Activated CD4-positive, alpha-beta T cell treated with anti-CD3 and anti-CD28 coated beads for 1 hour (primary cell): ENCODE data around the gene PHACTR3.
"Not testable (repeated sequence)": the region's sequence is repeated elsewhere in the genome, so short reads cannot be mapped to it uniquely, and the experiment has no call there.

Experiments
- DNase-seq: peaks from one replicate; pipeline ENCODE4 v3.0.0-alpha.2; 2020

Gene PHACTR3

DNA sequence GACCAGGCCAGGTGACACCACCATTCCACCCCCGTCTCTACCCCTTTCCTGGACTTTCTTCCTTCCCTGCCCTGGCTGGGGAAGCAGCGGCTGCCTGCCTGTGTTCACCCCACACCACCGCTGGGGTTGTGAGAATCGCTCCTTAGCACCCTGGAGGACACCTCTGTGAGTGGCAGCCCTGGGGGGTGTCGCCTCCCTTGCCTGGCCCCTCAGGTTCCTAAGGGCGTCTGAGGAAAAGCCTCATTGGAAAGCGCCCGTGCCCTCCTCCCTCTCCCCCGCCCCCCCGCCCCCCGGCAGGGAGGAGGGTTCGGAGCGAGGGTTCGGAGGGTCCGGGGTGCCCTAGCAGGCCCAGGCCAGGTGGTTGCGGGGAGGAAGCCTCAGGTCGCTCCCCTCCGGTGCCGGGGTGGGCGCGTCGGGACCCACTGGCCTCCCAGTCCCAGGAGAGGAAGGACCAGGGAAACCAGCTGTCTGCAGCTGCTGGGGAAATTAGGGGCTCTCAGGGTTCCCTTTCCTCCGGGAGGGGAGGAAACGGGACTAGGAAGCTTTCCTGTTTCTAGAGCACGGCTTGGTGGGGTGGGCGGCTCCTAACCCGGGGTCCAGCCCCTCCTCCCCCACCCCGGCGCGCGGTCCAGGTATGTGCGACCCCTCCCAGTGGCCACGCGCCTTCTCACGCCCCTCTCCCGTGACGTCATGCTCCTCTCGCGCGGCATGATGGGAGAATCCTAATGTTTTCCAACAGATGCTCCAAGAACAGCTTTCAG, at the start of gene PHACTR3:
TSS of gene PHACTR3 (plus strand) at position 760 of the 761 bp plus-strand sequence. CDS start 475 bp downstream, outside the sequence.
- DNase-seq = no peak

DNA sequence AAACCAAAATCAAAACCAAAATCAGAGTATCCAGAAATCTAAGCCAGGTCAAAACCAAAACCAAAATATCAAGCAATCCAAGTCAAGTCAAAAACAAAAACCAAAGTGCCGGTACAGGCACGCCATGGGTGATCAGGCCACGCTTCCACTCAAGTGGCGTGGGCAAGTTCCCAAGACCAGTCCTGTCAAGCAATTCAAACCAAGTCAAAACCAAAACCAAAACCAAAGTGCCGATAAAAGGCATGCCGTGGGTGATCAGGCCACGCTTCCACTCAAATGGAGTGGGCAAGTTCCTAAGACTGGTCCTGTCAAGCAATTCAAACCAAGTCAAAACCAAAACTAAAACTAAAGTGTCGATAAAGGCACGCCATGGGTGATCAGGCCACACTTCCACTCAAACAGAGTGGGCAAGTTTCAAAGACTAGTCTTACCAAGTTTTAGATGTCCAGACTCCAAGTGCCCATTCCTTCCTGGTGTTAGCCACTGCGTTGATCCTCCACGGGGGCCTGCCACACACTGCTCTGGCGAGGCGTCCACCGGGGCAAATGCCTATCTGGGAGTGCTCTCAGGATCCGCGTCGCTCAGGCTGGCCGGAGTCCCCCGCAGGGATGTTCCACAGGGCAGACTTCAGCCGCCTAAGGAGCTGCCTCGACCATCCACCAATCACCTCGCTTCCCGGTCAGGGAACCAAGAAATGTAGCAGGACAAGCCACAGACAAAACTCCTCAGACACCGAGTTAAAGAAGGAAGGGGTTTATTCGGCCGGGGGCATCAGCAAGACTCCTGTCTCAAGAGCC, 46.4 kb upstream of the PHACTR3 start:
- not testable (repeated sequence) for DNase-seq

DNA sequence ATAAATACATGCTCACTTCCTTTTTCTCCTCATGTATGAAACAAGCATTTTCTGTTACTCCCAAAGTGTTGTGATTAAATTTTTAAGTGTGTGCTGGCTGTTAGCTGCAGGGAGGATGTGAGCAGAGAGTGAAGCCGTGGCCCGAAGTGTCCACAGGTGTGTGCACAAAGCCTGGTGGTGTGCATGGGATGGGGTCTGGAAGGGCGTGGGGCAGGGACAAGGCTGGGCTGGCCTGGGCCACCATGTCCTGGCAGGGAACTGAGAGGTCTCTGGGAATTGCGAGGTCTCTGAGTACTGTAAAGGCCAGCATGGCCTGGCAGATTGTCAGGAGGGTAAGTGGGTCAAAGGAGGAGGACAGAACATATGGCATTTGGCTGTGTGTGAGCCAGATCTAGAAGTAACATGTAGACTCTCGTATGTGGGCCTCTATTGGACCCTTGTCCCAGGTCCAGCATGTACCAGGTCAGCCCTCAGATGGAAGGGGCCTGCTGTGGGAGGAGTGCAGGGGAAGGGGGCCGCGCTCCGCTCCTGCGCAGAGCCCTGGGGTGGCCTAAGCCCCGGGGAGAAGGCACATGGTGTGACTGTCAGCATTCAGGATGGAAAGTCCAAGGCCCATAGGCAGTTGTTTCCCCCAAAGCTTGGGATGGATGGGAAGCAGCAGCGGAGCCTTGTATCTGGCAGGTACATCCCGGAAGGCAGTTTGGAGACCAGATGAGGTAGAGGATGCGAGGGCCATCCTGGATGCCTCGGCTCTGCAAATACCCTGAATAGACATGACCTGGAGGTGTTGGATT, 45.1 kb upstream of the PHACTR3 start:
- DNase-seq = no peak

GRCh38 chr20:59559863-59560262, 44.5 kb upstream of the PHACTR3 start:
- no peak for DNase-seq

GRCh38 chr20:59560588-59561227, 43.6 kb upstream of the PHACTR3 start:
- DNase-seq = no peak

GRCh38 chr20:59561228-59561605, 43.1 kb upstream of the PHACTR3 start:
- DNase-seq = no peak

DNA sequence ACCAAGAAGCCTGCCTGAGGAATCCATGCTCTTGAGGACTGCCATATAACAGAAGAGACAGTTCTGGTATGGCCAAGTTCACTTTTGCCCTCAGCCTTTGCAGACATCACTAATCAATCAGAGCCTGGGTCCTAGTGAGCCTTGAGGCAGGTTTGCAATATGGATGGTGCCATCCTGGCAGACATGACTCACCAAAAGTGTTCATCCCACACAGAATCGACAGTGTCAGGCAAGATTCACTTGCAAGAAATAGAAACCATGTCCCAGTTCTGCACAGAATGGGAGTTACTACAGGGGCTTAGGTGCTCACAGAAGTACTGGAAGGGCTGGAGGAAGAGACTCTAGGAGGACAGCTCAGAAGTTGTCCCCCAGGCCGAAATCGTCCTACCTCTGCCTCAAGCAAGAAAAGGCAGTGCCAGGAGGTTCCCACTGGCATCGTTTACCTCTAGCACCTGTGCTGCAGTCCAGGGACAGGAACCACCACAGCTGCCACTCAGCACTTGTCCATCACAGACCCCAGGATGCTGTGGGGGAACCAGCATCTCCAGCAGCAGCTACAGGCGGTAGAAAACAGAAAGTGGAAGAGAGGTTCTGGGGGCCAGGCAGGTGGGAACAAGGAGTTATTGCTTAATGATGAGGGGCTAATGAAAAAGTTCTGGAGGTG, 42.6 kb upstream of the PHACTR3 start:
- DNase-seq = no peak

DNA sequence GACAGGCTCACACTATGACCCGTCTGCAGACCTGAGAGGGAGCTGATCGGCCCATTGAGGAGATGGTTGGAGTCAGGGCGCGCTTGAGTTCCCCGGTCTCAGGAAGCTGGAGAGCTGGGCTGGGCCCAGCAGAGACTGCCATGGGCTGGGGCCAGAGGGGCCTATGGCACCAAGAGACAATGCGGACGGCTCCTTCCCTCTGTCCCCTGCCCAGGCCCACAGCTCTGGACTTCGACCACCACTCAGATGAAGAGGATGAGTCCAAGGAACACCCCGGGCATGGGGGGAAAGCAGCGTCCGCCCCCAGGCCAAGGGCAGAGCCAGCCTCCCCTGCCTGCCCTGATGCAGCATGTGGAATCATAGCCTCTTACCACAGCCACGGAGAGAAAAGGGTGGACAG, 40.2 kb upstream of the PHACTR3 start:
- no peak for DNase-seq

DNA sequence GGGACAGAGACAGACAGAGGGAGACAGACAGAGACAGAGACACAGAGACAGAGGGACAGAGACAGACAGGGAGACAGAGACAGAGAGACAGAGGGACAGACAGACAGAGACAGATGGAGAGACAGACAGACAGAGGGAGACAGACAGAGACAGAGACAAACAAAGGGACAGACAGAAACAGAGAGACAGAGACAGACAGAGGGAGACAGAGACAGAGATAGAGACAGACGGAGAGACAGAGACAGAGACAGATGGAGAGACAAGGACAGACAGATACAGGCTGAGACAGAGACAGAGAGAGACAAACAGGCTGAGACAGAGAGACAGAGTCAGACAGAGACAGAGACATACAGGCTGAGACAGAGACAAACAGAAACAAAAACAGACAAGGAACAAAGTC, 39.4 kb upstream of the PHACTR3 start:
- DNase-seq = no peak

DNA sequence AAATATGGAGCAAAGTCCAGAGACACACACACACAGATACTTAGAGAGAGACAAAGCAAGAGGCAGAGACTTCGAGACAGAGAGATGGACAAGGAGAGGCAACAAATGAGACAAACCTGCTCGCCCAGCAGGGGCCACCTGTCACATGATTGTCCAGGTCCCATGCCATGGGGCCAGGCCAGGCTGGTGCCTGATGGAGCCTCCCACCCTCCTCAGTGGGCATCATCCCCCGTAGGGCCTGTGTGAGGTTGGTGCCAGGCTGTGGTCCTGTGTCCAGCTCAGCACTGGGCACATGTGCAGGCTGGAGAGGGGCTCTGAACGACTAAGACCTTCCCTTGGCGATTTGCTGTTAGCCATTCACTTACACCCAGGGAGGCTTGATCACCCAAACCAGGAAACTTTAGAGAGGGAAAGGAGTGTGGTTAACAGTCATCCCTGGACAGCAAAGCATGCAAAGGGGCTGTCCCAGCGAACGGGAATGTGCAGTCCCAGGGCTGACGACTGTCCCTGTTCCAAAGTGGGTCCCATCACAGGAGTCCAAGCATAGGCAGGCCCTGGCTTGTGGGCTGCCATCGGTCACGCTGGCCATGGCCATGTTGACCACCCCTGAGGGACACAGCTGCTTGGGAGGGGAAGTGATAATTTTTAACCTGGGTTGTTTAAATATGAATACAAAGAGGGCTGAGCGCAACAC, 38.4 kb upstream of the PHACTR3 start:
- no peak for DNase-seq

- DNase-seq = no peak
Observed at GRCh38 chr20:59566631-59567524, 37.5 kb upstream of the PHACTR3 start.

DNA sequence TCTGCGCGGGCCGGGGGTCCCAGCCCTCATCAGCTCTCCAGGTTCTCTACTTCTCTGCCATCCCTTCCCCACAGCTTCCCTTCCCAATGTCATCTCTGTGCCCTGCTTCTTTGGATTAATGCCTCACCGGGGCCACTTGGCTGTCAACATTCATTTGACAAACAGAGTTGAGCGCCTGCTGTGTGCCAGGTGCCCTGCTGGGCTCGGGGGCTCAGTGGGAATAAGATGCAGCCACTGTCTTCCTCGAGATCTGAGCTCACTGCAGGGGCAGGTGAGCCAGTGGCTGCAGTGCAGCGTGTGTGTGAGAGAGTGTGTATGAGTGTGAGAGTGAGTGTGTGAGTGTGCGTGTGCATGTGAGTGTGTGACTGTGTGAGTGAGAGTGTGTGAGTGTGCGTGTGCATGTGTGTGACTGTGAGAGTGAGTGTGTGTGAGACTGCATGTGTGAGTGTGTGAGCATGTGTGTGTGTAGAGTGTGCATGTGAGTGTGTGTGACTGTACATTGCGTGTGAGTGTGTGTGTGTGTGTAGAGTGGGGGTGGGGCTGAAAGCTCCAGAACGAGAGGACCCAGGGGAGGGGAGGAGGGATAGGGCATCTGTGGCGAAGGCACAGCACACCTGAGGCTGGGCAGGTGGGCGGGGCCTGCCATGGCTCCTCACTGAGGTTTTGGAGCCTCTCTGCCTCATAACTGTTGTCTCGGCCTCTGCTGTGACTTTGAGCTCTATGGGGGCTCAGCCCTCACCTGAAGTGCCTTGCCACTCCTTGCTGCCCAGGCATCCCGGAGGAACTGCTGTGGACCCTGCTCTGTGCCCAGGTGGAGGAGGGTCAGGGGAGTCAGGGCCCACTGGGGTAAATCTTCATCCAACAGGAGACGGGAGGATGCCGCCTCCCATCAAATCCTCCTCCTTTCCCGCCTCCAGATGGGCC, 36.5 kb upstream of the PHACTR3 start:
- no peak for DNase-seq

DNA sequence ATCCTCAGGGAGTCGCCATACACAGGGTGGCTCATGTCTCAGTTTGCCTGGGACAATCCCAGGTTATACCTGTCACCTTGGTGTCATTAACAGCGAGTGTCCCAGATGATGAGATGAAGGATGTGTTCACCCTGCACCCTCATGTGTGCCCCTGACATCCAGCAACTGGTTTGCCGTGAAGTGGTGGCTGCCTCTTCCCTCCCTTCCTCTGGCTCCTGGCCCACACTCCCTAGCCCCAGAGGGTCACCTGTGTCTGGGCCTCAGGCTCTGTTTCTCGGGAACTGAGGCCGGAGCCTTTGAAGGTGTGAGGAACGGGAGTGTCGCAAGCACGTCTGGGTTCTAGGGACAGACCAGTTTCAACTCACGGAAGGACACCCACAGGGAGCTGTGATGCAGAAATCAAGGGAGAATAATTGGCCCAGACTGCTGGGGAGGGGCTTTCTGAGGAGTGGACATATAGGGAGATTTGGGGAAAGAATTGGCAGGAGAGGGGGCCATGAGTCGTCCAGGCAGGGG, 35.8 kb upstream of the PHACTR3 start:
- DNase-seq = no peak

GRCh38 chr20:59569305-59569704, 35.0 kb upstream of the PHACTR3 start:
- no peak for DNase-seq

GRCh38 chr20:59571151-59571550, 33.2 kb upstream of the PHACTR3 start:
- no peak for DNase-seq

DNA sequence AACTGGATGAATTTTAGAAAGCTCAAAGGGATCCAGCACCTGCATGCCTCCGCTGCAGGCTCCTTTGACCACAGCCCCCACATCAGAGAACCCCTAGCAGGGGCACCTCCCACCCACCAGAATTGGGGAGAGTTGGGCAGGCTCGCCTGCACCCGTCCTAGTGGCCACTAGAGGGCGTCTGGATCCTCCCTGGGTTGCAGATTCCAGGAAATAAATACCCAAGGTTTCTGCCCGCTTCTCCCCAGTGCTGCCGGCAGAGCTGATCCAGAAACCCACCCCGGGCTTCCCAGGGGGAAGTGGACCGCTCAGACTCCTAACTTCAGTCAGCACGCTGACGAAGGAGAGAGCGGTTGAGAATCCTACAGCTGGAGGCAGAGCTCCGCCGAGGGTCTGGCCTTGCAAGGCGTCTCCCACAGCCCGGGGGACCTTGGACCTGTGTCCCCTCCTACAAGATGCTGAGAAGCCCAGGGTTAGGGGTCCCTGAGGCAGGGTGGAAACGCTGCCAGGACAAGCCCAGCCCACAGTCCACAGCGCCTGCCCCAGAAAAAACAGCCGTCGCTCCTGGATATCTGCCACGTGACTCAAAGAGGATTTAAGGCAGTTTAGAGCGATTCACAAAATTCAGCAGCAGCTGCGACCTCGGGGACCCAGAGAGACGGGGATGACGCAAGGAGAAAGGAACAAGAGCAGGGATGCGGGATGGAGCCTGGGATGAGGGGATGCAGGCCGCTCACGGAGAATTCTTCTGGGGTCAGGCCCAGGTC, 32.6 kb upstream of the PHACTR3 start:
- DNase-seq = peak; percentile 36

GRCh38 chr20:59572515-59572914, 31.8 kb upstream of the PHACTR3 start:
- no peak for DNase-seq

DNA sequence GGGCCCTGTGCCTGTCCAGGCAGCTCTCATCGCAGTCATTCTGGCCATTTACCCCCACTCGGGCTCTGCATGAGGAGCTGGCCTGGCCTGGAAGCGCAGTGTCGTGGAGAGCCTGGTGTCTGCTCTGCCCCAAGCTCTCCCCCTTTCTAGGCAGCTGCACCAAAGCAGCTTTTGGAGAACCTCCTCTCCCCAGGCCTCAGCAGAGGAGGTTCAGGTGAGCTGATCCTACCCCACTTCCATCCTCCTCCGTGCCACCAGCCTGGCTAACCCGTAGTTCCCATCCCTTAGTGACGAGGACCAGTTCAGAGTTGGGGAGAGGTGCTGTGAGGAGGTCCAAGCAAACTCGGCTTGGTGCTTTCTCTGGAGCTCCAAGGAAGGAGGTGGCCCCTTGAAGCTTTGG, 30.5 kb upstream of the PHACTR3 start:
- no peak for DNase-seq

GRCh38 chr20:59574308-59574707, 30.0 kb upstream of the PHACTR3 start:
- DNase-seq = no peak
